ENCODE measurements around the gene NOD1.

Gene NOD1

DNA sequence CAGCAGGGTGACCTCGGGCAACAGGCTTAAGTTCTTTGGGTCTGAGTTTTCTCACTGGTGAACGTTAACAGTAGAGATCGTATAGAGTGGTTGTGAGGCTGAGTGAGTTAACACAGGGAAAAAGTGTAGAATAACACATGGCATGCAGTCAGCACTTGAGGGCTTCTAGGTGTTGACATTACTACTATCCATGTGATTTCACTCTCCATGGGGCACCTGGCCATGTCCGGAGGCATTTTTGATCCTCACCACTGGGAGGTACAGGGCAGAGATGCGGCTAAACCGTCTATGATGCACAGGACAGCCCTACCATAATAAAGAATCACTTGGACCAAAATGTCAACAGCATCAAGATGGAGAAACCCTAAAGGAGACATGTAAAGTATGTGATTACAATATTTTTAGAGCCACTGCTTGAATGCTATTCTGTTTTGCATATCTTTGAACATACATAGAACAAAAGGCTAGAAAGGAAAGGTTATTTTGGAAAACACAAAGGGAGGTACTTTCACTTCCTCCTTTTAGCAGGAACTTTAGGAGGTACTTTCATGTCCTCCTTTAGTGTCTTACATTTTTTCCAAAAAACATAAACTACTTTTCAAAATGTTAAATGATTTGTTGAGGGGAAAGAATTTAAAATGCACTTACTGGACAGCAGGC is 44.3 kb downstream of the NOD1 start:
- Histone ChIP-seq H3K36me3 (replicated peaks in 1 of 2; ENCODE audit: control insufficient read depth in 2 of 2, insufficient read depth in 2 of 2, low read length in 2 of 2) (peaks cover 2 to 42% of the 10 kb centered on the region in 2 donors), H4K8ac (ENCODE audit: low read depth, low read length) (no peak overlapping the region), H3K27me3 (ENCODE audit: control insufficient read depth in 3 of 3, insufficient read depth in 3 of 3, low read depth in 1 of 3, low read length in 3 of 3) (no peaks in the 10 kb centered on the region), H2AK5ac (ENCODE audit: low read depth, low read length) (no peak overlapping the region), H2BK5ac (ENCODE audit: low read length) (no peak overlapping the region), H2AFZ (ENCODE audit: low read length) (no peak overlapping the region), H3K14ac (ENCODE audit: low read length) (no peak overlapping the region), H3K4me2 (ENCODE audit: insufficient read depth, low read length, poor library complexity, severe bottlenecking) (no peak overlapping the region), H2BK12ac (ENCODE audit: low read length) (no peak overlapping the region), H3K79me1 (ENCODE audit: low read depth, low read length) (no peaks in the 10 kb centered on the region), H3K23ac (ENCODE audit: low read depth, low read length, poor library complexity) (no peak overlapping the region), H3K18ac (ENCODE audit: low read length) (no peak overlapping the region), H3K4me1 (ENCODE audit: control insufficient read depth in 2 of 2, insufficient read depth in 1 of 2, low read depth in 1 of 2, low read length in 2 of 2) (no peaks in the 10 kb centered on the region), H3K4ac (ENCODE audit: low read length) (no peak overlapping the region), H2BK120ac (ENCODE audit: low read depth, low read length) (no peak overlapping the region), H2BK15ac (ENCODE audit: low read length) (no peak overlapping the region), H3K9me3 (replicated peaks in 1 of 2; ENCODE audit: control insufficient read depth in 2 of 2, insufficient read depth in 1 of 2, low read depth in 1 of 2, low read length in 2 of 2) (peaks cover 0 to 9% of the 10 kb centered on the region in 2 donors), H4K91ac (ENCODE audit: low read depth, low read length, poor library complexity) (no peak overlapping the region), H3K4me3 (ENCODE audit: low read length in 2 of 2) (no peak overlapping the region), H3K9ac (ENCODE audit: low read depth, low read length, poor library complexity) (no peak overlapping the region), H3K27ac (replicated peaks; ENCODE audit: low read length) (no peak overlapping the region)
- WGBS, 2 donors (ENCODE audit: extremely low coverage in 2 of 2, insufficient read length in 2 of 2, insufficient replicate concordance in 1 of 2): no CpG with 5 or more reads among the region's 6 CpGs
- no peak for DNase-seq (ENCODE audit: low spot score)

DNA sequence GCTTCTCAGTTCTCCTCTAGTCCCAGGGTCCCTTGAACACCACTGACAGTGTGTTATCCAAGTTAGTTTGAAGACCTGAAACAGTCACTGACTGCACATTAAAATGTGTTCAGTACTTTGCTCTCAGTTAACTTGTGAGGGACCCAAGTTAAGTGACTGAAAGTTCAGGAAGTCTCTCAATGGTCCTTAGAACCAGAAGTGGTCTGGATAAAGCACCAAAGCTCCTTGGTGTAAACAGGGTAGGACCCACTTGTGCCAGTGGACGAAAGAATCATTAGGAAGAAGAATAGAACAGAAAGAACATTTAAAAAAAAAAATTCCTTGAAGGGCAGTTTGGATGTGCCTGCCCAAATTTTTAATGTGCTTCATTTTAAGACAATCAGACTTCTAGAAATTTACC is 45.1 kb downstream of the NOD1 start:
- Histone ChIP-seq H2AFZ (ENCODE audit: low read length) (no peak overlapping the region), H2BK5ac (ENCODE audit: low read length) (no peak overlapping the region), H3K4me2 (ENCODE audit: insufficient read depth, low read length, poor library complexity, severe bottlenecking) (no peak overlapping the region), H3K4ac (ENCODE audit: low read length) (no peak overlapping the region), H3K4me3 (ENCODE audit: low read length in 2 of 2) (no peak overlapping the region), H3K14ac (ENCODE audit: low read length) (no peak overlapping the region), H2BK120ac (ENCODE audit: low read depth, low read length) (no peak overlapping the region), H3K18ac (ENCODE audit: low read length) (no peak overlapping the region), H3K36me3 (replicated peaks in 1 of 2; ENCODE audit: control insufficient read depth in 2 of 2, insufficient read depth in 2 of 2, low read length in 2 of 2) (peaks cover 2 to 40% of the 10 kb centered on the region in 2 donors), H3K27ac (replicated peaks; ENCODE audit: low read length) (no peak overlapping the region), H2BK12ac (ENCODE audit: low read length) (no peak overlapping the region), H3K27me3 (ENCODE audit: control insufficient read depth in 3 of 3, insufficient read depth in 3 of 3, low read depth in 1 of 3, low read length in 3 of 3) (no peaks in the 10 kb centered on the region), H2BK15ac (ENCODE audit: low read length) (no peak overlapping the region), H3K23ac (ENCODE audit: low read depth, low read length, poor library complexity) (no peak overlapping the region), H3K79me1 (ENCODE audit: low read depth, low read length) (no peaks in the 10 kb centered on the region), H3K9ac (ENCODE audit: low read depth, low read length, poor library complexity) (no peak overlapping the region), H2AK5ac (ENCODE audit: low read depth, low read length) (no peak overlapping the region), H3K4me1 (ENCODE audit: control insufficient read depth in 2 of 2, insufficient read depth in 1 of 2, low read depth in 1 of 2, low read length in 2 of 2) (no peaks in the 10 kb centered on the region), H3K9me3 (replicated peaks in 1 of 2; ENCODE audit: control insufficient read depth in 2 of 2, insufficient read depth in 1 of 2, low read depth in 1 of 2, low read length in 2 of 2) (peaks cover 0 to 4% of the 10 kb centered on the region in 2 donors), H4K8ac (ENCODE audit: low read depth, low read length) (no peak overlapping the region), H4K91ac (ENCODE audit: low read depth, low read length, poor library complexity) (no peak overlapping the region)
- DNase-seq (ENCODE audit: low spot score): no peak
- no CpG with 5 or more reads among the region's 1 CpG for WGBS, 2 donors (ENCODE audit: extremely low coverage in 2 of 2, insufficient read length in 2 of 2, insufficient replicate concordance in 1 of 2)

DNA sequence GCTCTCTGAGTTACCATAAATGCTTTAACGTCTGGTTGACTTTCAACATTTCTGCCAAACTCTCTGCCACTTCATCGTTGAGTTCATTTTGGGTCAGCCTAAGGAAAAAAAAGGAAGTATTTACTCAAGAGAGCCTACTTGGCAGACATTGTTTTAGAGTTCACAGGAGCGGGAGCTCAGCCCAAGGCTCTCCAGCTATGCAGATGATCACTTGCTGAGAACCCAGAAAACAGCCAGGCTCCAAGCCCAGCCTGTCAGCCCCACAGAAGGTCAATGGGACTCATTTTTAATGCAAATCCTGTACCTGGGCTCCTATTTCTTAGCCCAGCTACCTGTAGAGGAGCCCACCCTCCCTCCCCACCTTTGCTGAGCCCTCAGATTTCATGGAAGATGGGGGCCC is 45.5 kb downstream of the NOD1 start:
- Histone ChIP-seq H3K18ac (ENCODE audit: low read length) (no peak overlapping the region), H3K14ac (ENCODE audit: low read length) (no peak overlapping the region), H3K4ac (ENCODE audit: low read length) (no peak overlapping the region), H3K4me2 (ENCODE audit: insufficient read depth, low read length, poor library complexity, severe bottlenecking) (no peak overlapping the region), H3K27ac (replicated peaks; ENCODE audit: low read length) (no peak overlapping the region), H3K27me3 (ENCODE audit: control insufficient read depth in 3 of 3, insufficient read depth in 3 of 3, low read depth in 1 of 3, low read length in 3 of 3) (no peaks in the 10 kb centered on the region), H2AFZ (ENCODE audit: low read length) (no peak overlapping the region), H3K79me1 (ENCODE audit: low read depth, low read length) (no peaks in the 10 kb centered on the region), H2BK5ac (ENCODE audit: low read length) (no peak overlapping the region), H2BK120ac (ENCODE audit: low read depth, low read length) (no peak overlapping the region), H2BK15ac (ENCODE audit: low read length) (no peak overlapping the region), H4K91ac (ENCODE audit: low read depth, low read length, poor library complexity) (no peak overlapping the region), H3K23ac (ENCODE audit: low read depth, low read length, poor library complexity) (no peak overlapping the region), H3K36me3 (replicated peaks in 1 of 2; ENCODE audit: control insufficient read depth in 2 of 2, insufficient read depth in 2 of 2, low read length in 2 of 2) (peaks cover 0 to 36% of the 10 kb centered on the region in 2 donors), H4K8ac (ENCODE audit: low read depth, low read length) (no peak overlapping the region), H3K4me1 (ENCODE audit: control insufficient read depth in 2 of 2, insufficient read depth in 1 of 2, low read depth in 1 of 2, low read length in 2 of 2) (no peaks in the 10 kb centered on the region), H2AK5ac (ENCODE audit: low read depth, low read length) (no peak overlapping the region), H3K4me3 (ENCODE audit: low read length in 2 of 2) (no peak overlapping the region), H2BK12ac (ENCODE audit: low read length) (no peak overlapping the region), H3K9me3 (replicated peaks in 1 of 2; ENCODE audit: control insufficient read depth in 2 of 2, insufficient read depth in 1 of 2, low read depth in 1 of 2, low read length in 2 of 2) (no peaks in the 10 kb centered on the region), H3K9ac (ENCODE audit: low read depth, low read length, poor library complexity) (no peak overlapping the region)
- DNase-seq (ENCODE audit: low spot score): no peak
- WGBS, 2 donors (ENCODE audit: extremely low coverage in 2 of 2, insufficient read length in 2 of 2, insufficient replicate concordance in 1 of 2): no CpG with 5 or more reads among the region's 3 CpGs

DNA sequence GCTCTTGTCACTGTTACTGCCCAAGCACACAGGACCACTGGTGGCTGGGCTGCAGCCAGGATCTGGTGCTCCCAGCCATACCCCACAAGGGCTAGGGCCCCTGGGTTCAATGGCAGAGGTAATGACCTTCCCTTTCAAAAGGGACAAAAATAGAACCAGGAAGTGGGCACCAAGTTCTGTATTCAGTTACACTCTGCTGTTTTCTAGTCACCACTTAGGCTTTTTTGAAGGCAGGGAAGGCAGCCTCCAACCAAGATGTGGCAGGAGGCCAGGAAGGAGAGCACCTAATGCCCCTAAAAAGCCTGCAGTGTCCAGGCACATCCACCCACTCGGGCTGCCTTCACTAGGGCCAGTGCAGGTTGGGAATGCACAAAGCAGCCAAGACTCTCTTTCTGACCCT is 47.8 kb downstream of the NOD1 start:
- no peak for DNase-seq (ENCODE audit: low spot score)
- H3K18ac ChIP-seq (ENCODE audit: low read length): no peak overlapping the region
- H3K79me1 ChIP-seq (ENCODE audit: low read depth, low read length): no peaks in the 10 kb centered on the region
- H3K23ac ChIP-seq (ENCODE audit: low read depth, low read length, poor library complexity): no peak overlapping the region
- no peak overlapping the region for H2BK5ac ChIP-seq (ENCODE audit: low read length)
- WGBS, 2 donors (ENCODE audit: extremely low coverage in 2 of 2, insufficient read length in 2 of 2, insufficient replicate concordance in 1 of 2): no CpG with 5 or more reads among the region's 1 CpG
- H2AFZ ChIP-seq (ENCODE audit: low read length): no peak overlapping the region
- no peak overlapping the region for H4K91ac ChIP-seq (ENCODE audit: low read depth, low read length, poor library complexity)
- no peak overlapping the region for H3K27ac ChIP-seq (replicated peaks; ENCODE audit: low read length)
- H3K9ac ChIP-seq (ENCODE audit: low read depth, low read length, poor library complexity): no peak overlapping the region
- H2BK120ac ChIP-seq (ENCODE audit: low read depth, low read length): no peak overlapping the region
- peaks cover 0 to 25% of the 10 kb centered on the region in 2 donors for H3K36me3 ChIP-seq (replicated peaks in 1 of 2; ENCODE audit: control insufficient read depth in 2 of 2, insufficient read depth in 2 of 2, low read length in 2 of 2)
- no peak overlapping the region for H4K8ac ChIP-seq (ENCODE audit: low read depth, low read length)
- no peak overlapping the region for H2AK5ac ChIP-seq (ENCODE audit: low read depth, low read length)
- H2BK12ac ChIP-seq (ENCODE audit: low read length): no peak overlapping the region
- H3K4me3 ChIP-seq (ENCODE audit: low read length in 2 of 2): no peak overlapping the region
- H3K4ac ChIP-seq (ENCODE audit: low read length): no peak overlapping the region
- no peak overlapping the region for H3K4me2 ChIP-seq (ENCODE audit: insufficient read depth, low read length, poor library complexity, severe bottlenecking)
- H2BK15ac ChIP-seq (ENCODE audit: low read length): no peak overlapping the region
- H3K14ac ChIP-seq (ENCODE audit: low read length): no peak overlapping the region
- no peaks in the 10 kb centered on the region for H3K4me1 ChIP-seq (ENCODE audit: control insufficient read depth in 2 of 2, insufficient read depth in 1 of 2, low read depth in 1 of 2, low read length in 2 of 2)
- H3K9me3 ChIP-seq (replicated peaks in 1 of 2; ENCODE audit: control insufficient read depth in 2 of 2, insufficient read depth in 1 of 2, low read depth in 1 of 2, low read length in 2 of 2): peaks cover 0 to 2% of the 10 kb centered on the region in 2 donors
- H3K27me3 ChIP-seq (ENCODE audit: control insufficient read depth in 3 of 3, insufficient read depth in 3 of 3, low read depth in 1 of 3, low read length in 3 of 3): no peaks in the 10 kb centered on the region
